HepG2 (cell line): ENCODE data around the gene RNF13. TPM values are rescaled to one million over a fixed set of nuclear protein-coding genes. Genes with fewer than 3 reads are reported as not detected.

Experiments
- ATAC-seq: fragments of 200-7000 bp; cut with Tn5 transposase; 3 replicates; pipeline ENCODE4 v1.9.1; 2020; ENCODE audit warnings: mild to moderate bottlenecking, moderate library complexity
- BruUV-seq: library from RNA; stranded (reverse); fragments of 400-500 nt; replicated peaks from 2 replicates; lab custom pipeline; 2021; lab: Mats Ljungman, UMichigan
- CTCF ChIA-PET: fragments of 300-600 bp; formaldehyde crosslinking; extraction: SDS; loops from one replicate; lab custom pipeline; 2021; ENCODE audit warnings: low total read pairs, inconsistent platforms, low intra/inter-chr PET ratio; lab: Yijun Ruan, JAX
- POLR2A ChIA-PET: fragments of 350-600 bp; sonication (Branson Sonifier 250); formaldehyde crosslinking; loops from one replicate; lab custom pipeline; 2020; ENCODE audit warnings: antibody characterized with exemption, inconsistent platforms; lab: Yijun Ruan, JAX
- DNase-seq: peaks from one replicate; pipeline ENCODE4 v3.0.0-alpha.2; 2015; ENCODE audit warnings: low spot score
- FAIRE-seq: peaks from 3 replicates; lab custom pipeline; 2011; peaks lifted over from hg19 to GRCh38; lab: Jason Lieb, UNC
- H2AFZ ChIP-seq: one replicate; pipeline ENCODE4 v1.6.1; 2011; ENCODE audit warnings: low read length, inconsistent platforms
- H3K27ac ChIP-seq: fragments of 300-600 bp; 3 replicates; pipeline ENCODE4 v1.8.0; 2011; ENCODE audit warnings: mixed run types, mild to moderate bottlenecking, mixed read lengths, low read length, inconsistent platforms; ENCODE audit not compliant: insufficient read depth; ENCODE audit errors: extremely low read length
- H3K27me3 ChIP-seq, 2 experiments: fragments of 200-600 bp in 1 of 2; 2 replicates in 1 of 2; 3 replicates in 1 of 2; pipeline versions ENCODE4 v1.6.0 to v1.8.0; 2011; ENCODE audit warnings: low read length in 2 of 2, mild to moderate bottlenecking in 2 of 2, moderate library complexity in 2 of 2, inconsistent platforms in 1 of 2; ENCODE audit not compliant: insufficient read depth in 2 of 2, control insufficient read depth in 1 of 2
- H3K36me3 ChIP-seq, 2 experiments: fragments of 200-600 bp in 1 of 2; replicated peaks in 1 of 2; 2 replicates in 1 of 2; 3 replicates in 1 of 2; pipeline versions ENCODE4 v1.5.1 to v1.8.0; 2011; ENCODE audit warnings: low read length in 2 of 2, inconsistent platforms in 1 of 2; ENCODE audit not compliant: insufficient read depth in 2 of 2, control insufficient read depth in 1 of 2
- H3K4me1 ChIP-seq: 2 replicates; pipeline ENCODE4 v1.5.1; 2012; ENCODE audit warnings: low read length, inconsistent platforms; ENCODE audit not compliant: insufficient read depth
- H3K4me2 ChIP-seq: 2 replicates; pipeline ENCODE4 v1.6.0; 2011; ENCODE audit warnings: low read depth, low read length, inconsistent platforms
- H3K4me3 ChIP-seq, 3 experiments: fragments of 200-600 bp in 1 of 3; sonication (generic), shearing (Covaris generic) in 1 of 3; replicated peaks in 1 of 3; 2 replicates each; pipeline ENCODE4 v1.5.1; 2011 to 2016; ENCODE audit warnings: low read length in 3 of 3, inconsistent platforms in 2 of 3, low read depth in 2 of 3, mild to moderate bottlenecking in 2 of 3, control low read depth in 1 of 3, mixed read lengths in 1 of 3; ENCODE audit not compliant: insufficient read depth in 1 of 3
- H3K79me2 ChIP-seq: one replicate; pipeline ENCODE4 v1.6.1; 2011; ENCODE audit warnings: low read length, inconsistent platforms; ENCODE audit not compliant: insufficient read depth
- H3K9ac ChIP-seq: 2 replicates; pipeline ENCODE4 v1.6.0; 2011; ENCODE audit warnings: mild to moderate bottlenecking, low read depth, low read length, inconsistent platforms; ENCODE audit not compliant: insufficient read depth
- H3K9me3 ChIP-seq: 2 replicates; pipeline ENCODE4 v1.5.1; 2012; ENCODE audit warnings: mild to moderate bottlenecking, low read length
- H4K20me1 ChIP-seq: 2 replicates; pipeline ENCODE4 v1.6.0; 2011; ENCODE audit warnings: inconsistent platforms, mild to moderate bottlenecking, low read length, moderate library complexity; ENCODE audit not compliant: insufficient read depth
- CENPX ChIP-seq: sonication (generic); formaldehyde crosslinking; IDR thresholded peaks from 2 replicates; pipeline ENCODE4 v1.9.0; 2021; ENCODE audit warnings: mild to moderate bottlenecking, missing genetic modification reagents, moderate library complexity
- FOXK1 ChIP-seq: sonication (generic); formaldehyde crosslinking; IDR thresholded peaks from 2 replicates; pipeline ENCODE4 v1.4.0; 2020; ENCODE audit warnings: low read depth, missing genetic modification reagents, borderline replicate concordance
- LRRFIP1 ChIP-seq: sonication (generic); formaldehyde crosslinking; conservative IDR thresholded peaks from 2 replicates; pipeline ENCODE4 v1.4.0; 2020; ENCODE audit warnings: missing genetic modification reagents
- MAFK ChIP-seq, 2 experiments: IDR thresholded peaks in 1 of 2; conservative IDR thresholded peaks in 1 of 2; 2 replicates each; pipeline ENCODE4 v1.6.1; 2011; ENCODE audit warnings: improper control_type of control experiment in 2 of 2, low read length in 2 of 2
- MTA3 ChIP-seq: sonication (generic); formaldehyde crosslinking; IDR thresholded peaks from 2 replicates; pipeline ENCODE4 v1.4.0; 2020; ENCODE audit warnings: missing genetic modification reagents
- NRL ChIP-seq: sonication (generic); formaldehyde crosslinking; IDR thresholded peaks from 2 replicates; pipeline ENCODE4 v1.5.0; 2020; ENCODE audit warnings: missing genetic modification reagents, mild to moderate bottlenecking, moderate library complexity, borderline replicate concordance
- PAX8 ChIP-seq: sonication (generic); formaldehyde crosslinking; IDR thresholded peaks from 2 replicates; pipeline ENCODE4 v1.8.0; 2022; ENCODE audit warnings: mild to moderate bottlenecking, missing genetic modification reagents, borderline replicate concordance
- RFX5 ChIP-seq: IDR thresholded peaks from 2 replicates; pipeline ENCODE4 v1.6.1; 2011; ENCODE audit warnings: low read depth, low read length, improper control_type of control experiment
- SSRP1 ChIP-seq: IDR thresholded peaks from 2 replicates; pipeline ENCODE4 v1.6.1; 2016; ENCODE audit warnings: control low read depth
- YEATS2 ChIP-seq: sonication (generic); formaldehyde crosslinking; IDR thresholded peaks from 2 replicates; pipeline ENCODE4 v1.4.0; 2020; ENCODE audit warnings: missing genetic modification reagents, borderline replicate concordance
- ZBTB1 ChIP-seq: sonication (generic); formaldehyde crosslinking; IDR thresholded peaks from 2 replicates; pipeline ENCODE4 v1.4.0; 2020; ENCODE audit warnings: missing genetic modification reagents, borderline replicate concordance
- ZIK1 ChIP-seq: sonication (generic); formaldehyde crosslinking; IDR thresholded peaks from 2 replicates; pipeline ENCODE4 v1.5.0; 2020; ENCODE audit warnings: mild to moderate bottlenecking, low read depth, missing genetic modification reagents, borderline replicate concordance
- ZNF512 ChIP-seq: sonication (generic); formaldehyde crosslinking; IDR thresholded peaks from 2 replicates; pipeline ENCODE4 v1.4.0; 2020; ENCODE audit warnings: mild to moderate bottlenecking, missing genetic modification reagents
- ZNF605 ChIP-seq: sonication (generic); formaldehyde crosslinking; IDR thresholded peaks from 2 replicates; pipeline ENCODE4 v1.8.0; 2022; ENCODE audit warnings: mild to moderate bottlenecking, missing genetic modification reagents
- ZNF614 ChIP-seq: IDR thresholded peaks from 2 replicates; pipeline ENCODE4 v1.6.1; 2018; ENCODE audit warnings: missing biosample characterization, missing genetic modification reagents, inconsistent platforms, borderline replicate concordance
- ZSCAN30 ChIP-seq: sonication (generic); formaldehyde crosslinking; IDR thresholded peaks from 2 replicates; pipeline ENCODE4 v1.5.0; 2020; ENCODE audit warnings: mild to moderate bottlenecking, missing genetic modification reagents
- in situ Hi-C: cut with HindIII; loops from 2 replicates; pipeline ENCODE4 v1.10.0; 2017; ENCODE audit warnings: low pct_unique_long_range_greater_than_20kb; ENCODE audit not compliant: extremely low pct_ligation_motif_present
- intact Hi-C: fragments of 100-400 bp; cut with micrococcal nuclease; formaldehyde crosslinking; loops from one replicate; pipeline ENCODE4 v1.10.0; 2022; ENCODE audit not compliant: unreplicated experiment
- polyA plus RNA-seq, 8 experiments: library from polyadenylated mRNA; depleted of rRNA in 3 of 8; stranded (reverse) in 7 of 8; unstranded in 1 of 8; fragments of >200 nt; fragmentation: Illumina TruSeq in 4 of 8; extraction: Trizol in 4 of 8; gene quantifications; 2 replicates each; pipeline versions ENCODE4 v1.2.1 to v1.2.3, GENCODE V29; 2011 to 2016; ENCODE audit warnings: low read depth in 4 of 8, missing spikeins in 1 of 8, mixed read lengths in 1 of 8; ENCODE audit not compliant: insufficient read depth in 1 of 8
- total RNA-seq, 5 experiments: library from RNA; depleted of rRNA; stranded (reverse); fragments of >200 nt; fragmentation: Illumina TruSeq; extraction: Trizol; gene quantifications; 2 replicates each; pipeline ENCODE4 v1.2.3, GENCODE V29; 2016; ENCODE audit warnings: low read depth in 1 of 5

Gene RNF13
- total and polyA plus RNA-seq, 2 of the 13 experiments (the other 11 are each of a cell fraction or from before 2014, with no cell fraction given), result 39.8 to 46.0 TPM

GRCh38 chr3:149908424-149908957 is 95.5 kb downstream of the RNF13 start:
- no peak for ATAC-seq
- H3K79me2 ChIP-seq, result no peaks in the 10 kb centered on the region
- in situ Hi-C loops (no loop called here), intact Hi-C loops (loop anchor here (10.0 kb wide), 1 partner anchor 394 kb away; no protein-coding TSS in a partner anchor)
- H3K4me2 ChIP-seq, result no peak overlapping the region
- no peak for TF ChIP-seq CENPX (CRISPR knock-in tag)
- TF ChIP-seq ZNF614 (CRISPR knock-in tag), result no peak
- TF ChIP-seq MTA3 (CRISPR knock-in tag), result no peak
- TF ChIP-seq PAX8 (CRISPR knock-in tag), result no peak
- no peak for TF ChIP-seq RFX5
- no peak for TF ChIP-seq NRL (CRISPR knock-in tag)
- no peak for TF ChIP-seq ZNF512 (CRISPR knock-in tag)
- TF ChIP-seq YEATS2 (CRISPR knock-in tag), result no peak
- no peak for TF ChIP-seq LRRFIP1
- TF ChIP-seq SSRP1, result no peak
- TF ChIP-seq ZBTB1, result no peak
- TF ChIP-seq MAFK (conservative IDR thresholded peaks at IDR 0.05 in 1 of 2, IDR thresholded peaks at IDR 0.05 in 1 of 2; ENCODE audit: low read length in 2 of 2), result no peak
- TF ChIP-seq ZIK1 (CRISPR knock-in tag), result no peak
- no peak for TF ChIP-seq FOXK1
- TF ChIP-seq ZNF605 (CRISPR knock-in tag), result no peak
- TF ChIP-seq ZSCAN30 (CRISPR knock-in tag), result no peak
- H3K36me3 ChIP-seq, result peaks cover 0 to 5% of the 10 kb centered on the region in 2 experiments; a peak in 2 of 5 replicates
- no peaks in the 10 kb centered on the region for H3K9me3 ChIP-seq
- ChIA-PET POLR2A (no interaction called here), CTCF (no interaction called here)
- no peak overlapping the region for H3K27ac ChIP-seq
- DNase-seq, result no peak
- no peaks in the 10 kb centered on the region for H3K4me1 ChIP-seq
- no peak overlapping the region for H3K4me3 ChIP-seq
- H4K20me1 ChIP-seq, result no peaks in the 10 kb centered on the region
- H3K9ac ChIP-seq, result no peak overlapping the region
- no peak for FAIRE-seq
- BruUV-seq, result no TSS peak
- no peak overlapping the region for H2AFZ ChIP-seq
- no peaks in the 10 kb centered on the region for H3K27me3 ChIP-seq
